Measurements from ENCODE around the gene GBX2. TPM values are rescaled to one million over a fixed set of nuclear protein-coding genes. Genes with fewer than 3 reads are reported as not detected.

GBX2 gene
- total and polyA plus RNA-seq, 3 donors from 2014 or later: 0.47 to 0.90 (median 0.56) TPM

DNA sequence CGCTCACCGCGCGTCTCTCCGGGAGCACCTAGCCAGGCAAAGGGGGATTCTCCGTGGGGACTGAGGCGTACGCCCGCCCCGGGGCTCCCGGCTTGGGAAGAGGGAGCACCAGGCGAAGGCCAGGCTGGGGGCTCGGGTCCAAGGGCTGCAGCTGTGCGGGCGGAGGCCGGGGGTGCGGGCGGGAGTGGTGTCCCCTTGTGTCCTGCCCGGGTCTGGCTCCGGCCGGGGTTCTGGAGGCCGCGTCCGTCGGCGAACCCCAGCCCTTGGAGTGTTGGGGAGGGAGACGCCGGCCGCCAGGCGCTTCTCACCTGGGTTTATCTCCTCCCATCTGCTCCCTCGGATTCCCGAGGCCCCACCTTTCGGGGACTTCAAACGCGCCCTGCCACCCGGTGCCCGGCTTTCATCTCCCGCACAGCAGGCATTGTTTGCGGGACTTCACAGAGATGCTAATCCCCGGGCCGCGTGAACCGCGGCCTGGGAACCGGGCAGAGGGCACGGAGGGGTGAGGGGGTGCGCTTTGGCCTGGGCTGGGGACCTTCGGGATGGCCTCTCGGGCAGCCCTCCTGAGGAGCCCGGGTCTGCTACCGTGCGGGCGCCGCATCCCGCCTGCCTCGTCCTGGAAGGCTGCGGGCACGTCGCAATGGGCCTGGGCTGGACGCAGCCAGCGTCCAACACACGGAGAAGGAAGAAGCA lies 5.0 kb upstream of the GBX2 start:
- H3K4me1 ChIP-seq: no peaks in the 10 kb centered on the region
- TF ChIP-seq CTCF (IDR thresholded peaks at IDR 0.05) (no peak), POLR2A (IDR thresholded peaks at IDR 0.05) (no peak)
- H3K9me3 ChIP-seq: no peaks in the 10 kb centered on the region
- no peak for DNase-seq
- H3K4me3 ChIP-seq: no peak overlapping the region
- intact Hi-C loops (cut with DNase I; ENCODE audit: low total_unique reads): no loop called here
- H3K27me3 ChIP-seq: no peaks in the 10 kb centered on the region
- WGBS, 2 donors: 0 to 5% methylated on average over 2 to 44 of the region's 62 CpGs
- no peak overlapping the region for H3K27ac ChIP-seq
- H3K36me3 ChIP-seq (ENCODE audit: low read depth, missing control alignments): no peaks in the 10 kb centered on the region

DNA sequence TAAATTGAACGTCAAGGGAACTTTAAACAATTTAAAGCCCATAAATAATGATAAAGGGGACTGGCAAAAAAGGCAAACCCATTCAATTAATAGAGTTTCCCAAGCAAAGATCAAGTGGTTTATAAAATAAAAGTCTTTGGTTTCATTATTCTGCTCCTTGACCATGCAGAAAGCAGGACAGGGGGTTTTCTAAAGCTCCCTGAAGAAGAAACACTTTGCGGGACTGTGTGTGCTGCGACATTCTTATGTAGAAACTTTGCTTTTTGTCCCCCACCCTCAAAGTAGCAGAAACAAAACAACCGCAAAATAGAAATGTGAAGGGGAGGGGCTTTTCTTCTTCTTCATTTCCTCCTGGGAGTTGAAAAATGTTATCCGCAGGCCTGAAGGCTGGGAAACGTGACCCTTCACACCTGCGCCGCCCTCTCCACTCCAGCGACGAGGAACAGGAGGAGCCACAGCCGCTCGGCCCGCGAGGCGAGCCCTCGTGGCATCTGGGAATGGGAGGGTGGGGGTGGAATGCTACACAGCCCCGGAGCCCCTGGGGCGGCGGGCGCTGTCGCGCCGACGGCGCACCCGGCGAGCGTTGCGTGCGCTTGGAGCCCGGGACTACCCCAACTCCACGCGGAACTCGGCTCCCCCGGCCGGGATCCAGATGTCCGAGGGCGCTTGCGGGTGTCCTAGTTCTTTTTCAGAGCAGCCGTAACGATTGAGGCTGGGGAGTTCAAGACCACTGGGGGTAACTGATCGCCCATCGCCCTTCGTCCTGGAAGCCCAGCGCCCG lies 4.3 kb upstream of the GBX2 start:
- Histone ChIP-seq H3K36me3 (ENCODE audit: low read depth, missing control alignments) (no peaks in the 10 kb centered on the region), H3K27ac (no peak overlapping the region), H3K4me1 (no peaks in the 10 kb centered on the region), H3K9me3 (no peaks in the 10 kb centered on the region), H3K27me3 (no peaks in the 10 kb centered on the region), H3K4me3 (no peak overlapping the region)
- 7 to 9% methylated on average over 33 to 41 of the region's 46 CpGs for WGBS, 2 donors
- DNase-seq: no peak
- TF ChIP-seq CTCF (IDR thresholded peaks at IDR 0.05) (no peak), POLR2A (IDR thresholded peaks at IDR 0.05) (no peak)
- intact Hi-C loops (cut with DNase I; ENCODE audit: low total_unique reads): no loop called here

DNA sequence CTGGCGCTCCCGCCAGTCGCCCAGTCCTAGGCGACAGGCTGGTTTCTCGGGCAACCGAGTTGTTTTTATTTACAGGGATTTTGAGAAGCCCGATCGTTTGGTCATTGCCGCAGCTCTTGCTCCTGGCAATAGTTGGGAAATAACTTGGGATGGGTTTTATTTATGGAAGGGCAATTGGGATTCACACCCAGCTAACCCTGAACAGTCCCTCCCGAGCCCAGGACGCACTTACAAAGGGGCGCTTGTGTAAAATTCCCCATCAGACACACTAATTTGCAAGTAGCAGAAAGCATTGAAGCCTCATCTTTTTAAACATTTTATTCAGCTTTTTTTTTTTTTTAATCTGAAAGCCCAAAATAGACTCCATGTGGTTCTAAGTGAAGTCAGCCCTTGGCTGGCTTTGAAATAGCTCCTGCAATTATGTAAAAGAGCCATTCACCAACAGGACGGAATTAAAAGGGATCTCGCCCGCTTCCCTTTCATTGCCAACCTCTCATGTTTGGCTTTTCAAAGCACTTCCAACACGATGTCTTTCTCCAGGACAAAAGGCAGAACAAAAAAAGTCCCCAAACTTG lies 3.6 kb upstream of the GBX2 start:
- TF ChIP-seq CTCF (IDR thresholded peaks at IDR 0.05) (no peak), POLR2A (IDR thresholded peaks at IDR 0.05) (no peak)
- WGBS, 2 donors: 10 to 17% methylated on average over 14 to 16 of the region's 16 CpGs
- H3K4me1 ChIP-seq: peaks cover 4% of the 10 kb centered on the region
- H3K4me3 ChIP-seq: no peak overlapping the region
- intact Hi-C loops (cut with DNase I; ENCODE audit: low total_unique reads): no loop called here
- DNase-seq: no peak
- H3K27ac ChIP-seq: no peak overlapping the region
- no peaks in the 10 kb centered on the region for H3K36me3 ChIP-seq (ENCODE audit: low read depth, missing control alignments)
- H3K27me3 ChIP-seq: no peaks in the 10 kb centered on the region
- H3K9me3 ChIP-seq: no peaks in the 10 kb centered on the region

- no peak overlapping the region for H3K4me3 ChIP-seq
- H3K4me1 ChIP-seq: peaks cover 4% of the 10 kb centered on the region
- WGBS, 2 donors: 4 to 7% methylated on average over 26 to 27 of the region's 27 CpGs
Observed at GRCh38 chr2:236171181-236171679, 3.0 kb upstream of the GBX2 start.

More at GRCh38 chr2:236171181-236171679, 3.0 kb upstream of the GBX2 start:
- no peak for DNase-seq
- Histone ChIP-seq H3K27me3 (no peaks in the 10 kb centered on the region), H3K9me3 (no peaks in the 10 kb centered on the region), H3K36me3 (ENCODE audit: low read depth, missing control alignments) (no peaks in the 10 kb centered on the region), H3K27ac (no peak overlapping the region)
- no peak for TF ChIP-seq POLR2A (IDR thresholded peaks at IDR 0.05)
- TF ChIP-seq CTCF (IDR thresholded peaks at IDR 0.05): no peak
- intact Hi-C loops (cut with DNase I; ENCODE audit: low total_unique reads): no loop called here

Data from testis (tissue), 3 donors.